Neural cell (in vitro differentiated cells): ENCODE data around the gene PCGF6. TPM values are rescaled to one million over a fixed set of nuclear protein-coding genes. Genes with fewer than 3 reads are reported as not detected.

Source experiments
- H2AFZ ChIP-seq: fragments of 200-600, 300-800 bp; sonication (generic), shearing (Covaris generic); 2 replicates; pipeline ENCODE4 v1.6.0; 2014; ENCODE audit warnings: low read depth, mild to moderate bottlenecking, antibody characterized with exemption, low read length, moderate library complexity
- H3F3A ChIP-seq: fragments of 200-600 bp; shearing (Covaris generic); 2 replicates; pipeline ENCODE4 v1.6.1; 2016; ENCODE audit warnings: mild to moderate bottlenecking, moderate library complexity, mixed read lengths, antibody characterized with exemption, low read length; ENCODE audit not compliant: insufficient read depth, poor library complexity, severe bottlenecking
- H3K27ac ChIP-seq: fragments of 200-600, 300-800 bp; sonication (generic), shearing (Covaris generic); 2 replicates; pipeline ENCODE4 v1.5.1; 2014; ENCODE audit warnings: mild to moderate bottlenecking, low read length, moderate library complexity
- H3K27me3 ChIP-seq: fragments of 300-800, 200-600 bp; sonication (generic), shearing (Covaris generic); 2 replicates; pipeline ENCODE4 v1.6.0; 2014; ENCODE audit warnings: mild to moderate bottlenecking, low read depth, low read length, moderate library complexity; ENCODE audit not compliant: insufficient read depth
- H3K36me3 ChIP-seq: fragments of 300-800, 200-600 bp; sonication (generic), shearing (Covaris generic); 2 replicates; pipeline ENCODE4 v1.5.1; 2014; ENCODE audit warnings: mild to moderate bottlenecking, antibody characterized with exemption, low read length, moderate library complexity; ENCODE audit not compliant: insufficient read depth
- H3K4me2 ChIP-seq: fragments of 300-800, 200-600 bp; sonication (generic), shearing (Covaris generic); 2 replicates; pipeline ENCODE4 v1.6.0; 2014; ENCODE audit warnings: mild to moderate bottlenecking, low read length
- H3K4me3 ChIP-seq: fragments of 300-800, 200-600 bp; sonication (generic), shearing (Covaris generic); 2 replicates; pipeline ENCODE4 v1.5.1; 2014; ENCODE audit warnings: mild to moderate bottlenecking, low read length, moderate library complexity
- H3K79me2 ChIP-seq: fragments of 200-600 bp; shearing (Covaris generic); replicated peaks from 2 replicates; pipeline ENCODE4 v1.6.0; 2014; ENCODE audit warnings: mild to moderate bottlenecking, low read length, moderate library complexity; ENCODE audit not compliant: insufficient read depth
- H3K9ac ChIP-seq: fragments of 300-800, 200-600 bp; sonication (generic), shearing (Covaris generic); 2 replicates; pipeline ENCODE4 v1.6.1; 2016; ENCODE audit warnings: mild to moderate bottlenecking, low read length, mixed read lengths
- H3K9me2 ChIP-seq: fragments of 200-600 bp; shearing (Covaris generic); 2 replicates; pipeline ENCODE4 v1.6.1; 2016; ENCODE audit warnings: mild to moderate bottlenecking, low read length, mixed read lengths; ENCODE audit not compliant: insufficient read depth
- H3K9me3 ChIP-seq: fragments of 200-600, 300-800 bp; sonication (generic), shearing (Covaris generic); 2 replicates; pipeline ENCODE4 v1.6.1; 2016; ENCODE audit warnings: mild to moderate bottlenecking, mixed run types, low read length, moderate library complexity, mixed read lengths
- H4K20me1 ChIP-seq: fragments of 200-600 bp; shearing (Covaris generic); 2 replicates; pipeline ENCODE4 v1.6.1; 2016; ENCODE audit warnings: mild to moderate bottlenecking, mixed run types; ENCODE audit not compliant: insufficient read depth
- CTCF ChIP-seq: fragments of 450-650 bp; IDR thresholded peaks from 2 replicates; pipeline ENCODE4 v1.5.1; 2014; ENCODE audit warnings: antibody characterized with exemption, mild to moderate bottlenecking, moderate library complexity; ENCODE audit not compliant: poor library complexity, severe bottlenecking
- EP300 ChIP-seq: fragments of 450-650 bp; conservative IDR thresholded peaks from 2 replicates; pipeline ENCODE4 v1.6.1; 2014; ENCODE audit warnings: antibody characterized with exemption, mild to moderate bottlenecking, moderate library complexity; ENCODE audit not compliant: poor library complexity, severe bottlenecking
- EZH2 ChIP-seq: fragments of 200-600, 300-800 bp; shearing (Covaris generic), sonication (generic); IDR thresholded peaks from 2 replicates; pipeline ENCODE4 v1.6.1; 2014; ENCODE audit warnings: antibody characterized with exemption, low read length, borderline replicate concordance, mild to moderate bottlenecking; ENCODE audit not compliant: insufficient read depth, poor library complexity, severe bottlenecking
- MXI1 ChIP-seq: fragments of 450-650 bp; conservative IDR thresholded peaks from 2 replicates; pipeline ENCODE4 v1.6.1; 2014; ENCODE audit warnings: antibody characterized with exemption, mild to moderate bottlenecking; ENCODE audit not compliant: poor library complexity, severe bottlenecking
- POLR2AphosphoS5 ChIP-seq: IDR thresholded peaks from 2 replicates; pipeline ENCODE4 v1.6.1; 2012
- RAD21 ChIP-seq: fragments of 450-650 bp; conservative IDR thresholded peaks from 2 replicates; pipeline ENCODE4 v1.6.1; 2014; ENCODE audit warnings: antibody characterized with exemption, mild to moderate bottlenecking, moderate library complexity
- REST ChIP-seq: IDR thresholded peaks from 2 replicates; pipeline ENCODE4 v1.6.1; 2012; ENCODE audit warnings: borderline replicate concordance
- SMC3 ChIP-seq: fragments of 450-650 bp; conservative IDR thresholded peaks from 2 replicates; pipeline ENCODE4 v1.6.1; 2014; ENCODE audit warnings: antibody characterized with exemption, mild to moderate bottlenecking, moderate library complexity; ENCODE audit not compliant: poor library complexity
- TAF1 ChIP-seq: IDR thresholded peaks from 2 replicates; pipeline ENCODE4 v1.6.1; 2012; ENCODE audit warnings: low read depth
- polyA plus RNA-seq: library from polyadenylated mRNA; depleted of rRNA; stranded (reverse); fragments of >200 nt; gene quantifications from 2 replicates; pipeline ENCODE4 v1.2.3, GENCODE V29; 2014

PCGF6 gene
- polyA plus RNA-seq, 1 donor from 2014 or later, result 31.3 TPM

GRCh38 chr10:103334567-103334966, 16.4 kb downstream of the PCGF6 start:
- Histone ChIP-seq H3K4me2 (no peak overlapping the region), H3K36me3 (no peaks in the 10 kb centered on the region), H4K20me1 (no peaks in the 10 kb centered on the region), H3K27ac (no peak overlapping the region), H3K4me3 (no peak overlapping the region), H3K27me3 (no peaks in the 10 kb centered on the region), H3F3A (no peaks in the 10 kb centered on the region), H3K9me3 (no peaks in the 10 kb centered on the region), H3K9me2 (no peaks in the 10 kb centered on the region), H3K79me2 (no peaks in the 10 kb centered on the region), H3K9ac (no peak overlapping the region), H2AFZ (no peak overlapping the region)
- TF ChIP-seq SMC3 (no peak), CTCF (no peak), MXI1 (no peak), REST (no peak), TAF1 (no peak), POLR2AphosphoS5 (no peak), EP300 (no peak)

- no peaks in the 10 kb centered on the region for H4K20me1 ChIP-seq
Observed at GRCh38 chr10:103333934-103334520, 16.9 kb downstream of the PCGF6 start.

More at GRCh38 chr10:103333934-103334520, 16.9 kb downstream of the PCGF6 start:
- TF ChIP-seq REST (no peak), MXI1 (no peak), EZH2 (no peak), RAD21 (peak; percentile 66), TAF1 (no peak), CTCF (peak; percentile 67), SMC3 (peak; percentile 77)
- no peak overlapping the region for H3K27ac ChIP-seq
- no peak overlapping the region for H2AFZ ChIP-seq
- no peak overlapping the region for H3K4me2 ChIP-seq
- H3F3A ChIP-seq, result no peaks in the 10 kb centered on the region
- no peaks in the 10 kb centered on the region for H3K9me3 ChIP-seq
- no peaks in the 10 kb centered on the region for H3K27me3 ChIP-seq
- H3K9me2 ChIP-seq, result no peaks in the 10 kb centered on the region
- no peaks in the 10 kb centered on the region for H3K36me3 ChIP-seq
- no peak overlapping the region for H3K4me3 ChIP-seq
- no peak overlapping the region for H3K9ac ChIP-seq
- H3K79me2 ChIP-seq, result no peaks in the 10 kb centered on the region
